SK-MEL-5 (cell line): ENCODE results near the gene PRELID1. TPM values are rescaled to one million over a fixed set of nuclear protein-coding genes. Genes with fewer than 3 reads are reported as not detected.
A peak's percentile ranks its signal among the peaks of the same experiment; 100 is the strongest.
"Not testable (repeated sequence)": the region's sequence is repeated elsewhere in the genome, so short reads cannot be mapped to it uniquely, and the experiment has no call there.

Experiments
- DNase-seq: peaks from one replicate; pipeline ENCODE4 v3.0.0-alpha.2; 2016; ENCODE audit warnings: low read depth, low spot score
- in situ Hi-C: cut with HindIII; loops from 2 replicates; pipeline ENCODE4 v1.10.0; 2016; ENCODE audit warnings: low sequenced_read_pairs, high pct_unique_total_duplicates, low pct_unique_long_range_greater_than_20kb
- total RNA-seq: library from RNA; depleted of rRNA; stranded (reverse); fragments of >200 nt; shearing (Covaris generic); gene quantifications from 2 replicates; pipeline ENCODE4 v1.2.3, GENCODE V29; 2014

The PRELID1 gene
- total RNA-seq, 1 experiment from 2014 or later, result 221 TPM

DNA sequence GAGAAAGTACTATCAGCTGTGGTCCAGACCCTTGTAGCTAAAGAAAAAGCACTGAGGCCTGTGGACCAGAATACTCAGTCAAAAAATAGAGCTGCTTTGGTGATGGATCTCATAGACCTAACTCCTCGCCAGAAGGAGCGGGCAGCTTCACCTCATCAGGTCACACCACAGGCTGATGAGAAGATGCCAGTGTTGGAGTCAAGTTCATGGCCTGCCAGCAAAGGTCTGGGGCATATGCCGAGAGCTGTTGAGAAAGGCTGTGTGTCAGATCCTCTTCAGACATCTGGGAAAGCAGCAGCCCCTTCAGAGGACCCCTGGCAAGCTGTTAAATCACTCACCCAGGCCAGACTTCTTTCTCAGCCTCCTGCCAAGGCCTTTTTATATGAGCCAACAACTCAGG is 9.0 kb upstream of the PRELID1 start:
- in situ Hi-C loops, result no loop called here
- no peak for DNase-seq

DNA sequence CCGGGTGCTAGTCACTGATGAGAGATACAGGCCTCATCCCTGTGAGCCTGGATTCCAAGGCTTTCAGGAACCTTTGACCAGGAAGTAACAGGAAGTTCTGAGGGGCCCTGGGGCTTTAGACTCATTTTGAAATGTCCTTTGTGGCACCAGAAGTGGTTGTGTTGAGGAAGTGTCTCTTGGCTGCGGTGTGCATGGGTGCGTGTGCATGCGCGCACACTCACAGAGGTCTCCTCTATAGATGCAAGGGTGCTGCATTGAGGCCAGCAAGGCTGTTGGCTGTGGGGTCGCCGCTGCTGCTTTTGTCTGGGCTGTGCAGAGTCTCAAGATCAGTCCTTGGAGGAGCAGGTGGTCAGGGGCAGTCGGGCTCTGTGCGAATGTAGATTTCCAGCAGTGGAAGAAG is 7.7 kb upstream of the PRELID1 start:
- in situ Hi-C loops, result no loop called here
- no peak for DNase-seq

DNA sequence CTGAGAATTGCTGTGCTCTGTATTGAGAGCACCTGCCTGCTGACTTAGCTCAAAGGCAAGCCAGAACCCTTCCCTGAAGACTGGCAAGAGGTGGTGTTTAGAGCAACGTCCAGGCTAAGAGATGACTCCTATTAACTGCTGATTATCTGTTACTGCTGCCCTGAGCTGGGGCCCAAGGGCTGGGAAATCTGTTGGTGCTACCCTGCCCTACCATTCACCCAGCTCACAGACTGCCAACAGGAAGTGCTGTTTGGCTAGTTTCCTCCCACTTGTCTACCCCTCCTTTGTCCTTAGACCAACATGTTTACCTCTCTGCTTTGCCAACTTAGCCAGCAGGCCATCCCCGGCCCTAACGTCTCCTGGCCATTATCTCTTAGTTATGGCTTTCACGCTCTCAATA is 7.0 kb upstream of the PRELID1 start:
- DNase-seq, result no peak

DNA sequence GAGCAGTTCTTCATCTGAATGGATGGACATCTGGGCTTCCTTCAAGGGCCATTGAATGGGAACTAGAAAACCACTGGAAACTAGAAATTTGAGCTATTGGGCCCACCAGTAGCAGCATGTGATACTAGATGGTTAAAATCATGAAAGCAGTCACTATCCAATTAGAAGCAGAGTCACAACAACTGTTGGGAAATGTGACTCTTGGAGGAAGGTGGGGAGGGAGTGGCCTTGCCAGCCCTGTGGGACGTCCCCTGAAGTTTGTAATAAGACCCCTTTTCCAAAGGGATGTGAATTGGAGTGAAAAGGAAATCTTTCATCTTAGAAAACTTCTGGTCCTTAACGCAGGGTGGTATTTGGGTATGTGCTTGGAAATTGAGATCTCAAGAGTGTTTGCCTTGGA is 5.7 kb upstream of the PRELID1 start:
- no peak for DNase-seq
- in situ Hi-C loops, result no loop called here

More for the DNA sequence above, 7.0 kb upstream of the PRELID1 start:
- in situ Hi-C loops, result no loop called here

DNA sequence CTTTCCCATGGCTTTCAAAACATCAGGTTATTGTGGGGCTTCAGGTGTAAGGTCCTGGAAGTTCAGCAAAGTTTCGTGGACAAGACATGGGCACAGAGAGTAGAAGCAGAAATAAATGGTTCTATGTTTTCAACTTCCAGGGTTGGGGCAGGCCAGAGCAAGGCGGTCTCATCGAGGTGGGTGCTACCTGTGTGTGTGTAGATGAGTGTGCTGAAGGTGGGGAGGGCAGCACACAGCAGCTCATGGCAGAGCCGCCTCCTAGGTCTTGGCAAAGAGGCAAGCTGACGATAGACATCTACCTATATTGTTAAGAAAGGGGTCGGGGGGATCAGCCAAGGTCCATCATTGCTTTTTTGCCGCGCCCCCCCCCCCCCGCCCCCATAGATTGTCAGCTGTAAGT is 3.9 kb upstream of the PRELID1 start:
- in situ Hi-C loops, result no loop called here
- DNase-seq, result no peak

DNA sequence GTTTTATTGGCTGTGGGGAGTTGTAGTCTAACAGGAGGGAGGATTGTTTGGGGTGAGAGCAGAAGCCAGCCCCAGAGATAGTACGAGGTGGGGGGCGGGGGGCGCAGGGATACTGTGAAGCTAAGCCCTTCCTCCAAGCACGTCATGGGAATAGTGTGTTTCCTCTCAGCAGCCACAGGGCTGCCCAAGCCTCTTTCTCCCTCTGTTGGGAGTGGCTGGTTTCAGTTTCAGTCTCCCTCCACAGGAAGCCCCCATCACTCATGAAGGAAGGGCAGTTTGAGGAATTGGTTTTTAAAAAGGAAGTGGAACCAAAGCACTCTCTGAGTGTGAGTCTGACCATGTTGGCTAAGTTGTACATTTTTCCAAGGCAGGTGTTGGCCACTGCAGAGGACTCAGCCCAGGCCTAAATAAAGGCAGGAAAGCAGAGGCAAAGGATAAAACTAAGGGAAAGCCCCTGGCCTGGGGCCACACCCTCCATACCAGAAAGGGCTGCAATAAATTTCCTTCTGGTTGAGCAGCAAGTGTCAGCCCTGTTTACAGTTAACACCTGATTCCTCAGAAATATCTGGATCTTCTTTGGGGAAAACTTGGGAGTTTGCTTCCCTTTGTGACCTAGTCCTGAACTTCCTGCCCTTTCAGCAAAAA is 3.2 kb upstream of the PRELID1 start:
- in situ Hi-C loops, result no loop called here
- peak; percentile 64 for DNase-seq

DNA sequence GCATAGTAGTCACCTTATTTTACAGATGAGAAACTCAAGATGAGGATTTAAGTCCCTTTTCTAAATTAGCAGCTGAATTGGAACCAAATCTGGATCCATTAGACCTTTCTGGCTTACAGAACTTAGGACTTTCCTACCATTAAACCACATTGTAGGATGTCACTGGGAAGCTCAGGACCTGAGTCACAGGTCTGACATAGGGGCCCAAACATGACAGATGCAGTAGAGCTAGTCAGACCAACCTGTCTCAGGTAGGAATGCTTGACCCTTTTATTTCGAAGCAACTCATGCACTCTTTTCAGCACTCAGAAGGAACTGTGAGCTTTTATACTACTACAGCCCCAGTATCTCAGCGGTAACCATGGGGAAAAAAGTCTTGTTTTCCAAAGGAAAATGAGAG is 2.6 kb upstream of the PRELID1 start:
- in situ Hi-C loops, result no loop called here
- no peak for DNase-seq

DNA sequence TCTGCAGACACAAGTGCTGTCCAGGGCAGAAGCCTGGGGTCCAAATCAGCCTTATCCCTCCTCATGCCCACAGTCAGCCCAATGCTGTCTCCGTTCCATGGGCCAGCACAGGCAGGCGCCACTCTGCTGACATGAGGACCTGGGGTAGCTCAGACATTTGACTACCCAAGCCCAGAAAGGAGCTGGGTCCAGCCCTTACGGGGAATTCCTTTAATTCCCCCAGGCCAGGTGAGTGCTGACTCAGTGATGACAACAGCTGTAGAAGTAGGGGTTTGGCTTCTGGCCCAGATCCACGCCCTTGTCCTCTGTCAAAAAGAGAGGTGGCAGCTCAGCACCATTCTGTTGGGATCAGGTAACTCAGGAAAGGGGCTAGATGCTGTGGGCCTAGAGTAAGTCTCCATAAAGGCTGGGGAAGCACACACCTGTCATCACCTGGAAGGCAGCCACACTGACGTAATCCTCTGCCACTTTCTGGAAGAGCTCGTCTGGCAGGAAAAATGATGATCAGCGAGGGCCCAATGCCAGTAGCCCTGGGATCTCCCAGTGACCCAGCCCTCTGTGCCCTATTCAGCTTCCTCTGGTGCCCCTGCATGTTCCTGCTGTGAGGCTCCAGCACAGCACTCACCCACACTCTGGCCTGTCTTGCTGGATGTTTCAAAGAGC is 2.0 kb upstream of the PRELID1 start:
- in situ Hi-C loops, result no loop called here
- DNase-seq, result no peak

DNA sequence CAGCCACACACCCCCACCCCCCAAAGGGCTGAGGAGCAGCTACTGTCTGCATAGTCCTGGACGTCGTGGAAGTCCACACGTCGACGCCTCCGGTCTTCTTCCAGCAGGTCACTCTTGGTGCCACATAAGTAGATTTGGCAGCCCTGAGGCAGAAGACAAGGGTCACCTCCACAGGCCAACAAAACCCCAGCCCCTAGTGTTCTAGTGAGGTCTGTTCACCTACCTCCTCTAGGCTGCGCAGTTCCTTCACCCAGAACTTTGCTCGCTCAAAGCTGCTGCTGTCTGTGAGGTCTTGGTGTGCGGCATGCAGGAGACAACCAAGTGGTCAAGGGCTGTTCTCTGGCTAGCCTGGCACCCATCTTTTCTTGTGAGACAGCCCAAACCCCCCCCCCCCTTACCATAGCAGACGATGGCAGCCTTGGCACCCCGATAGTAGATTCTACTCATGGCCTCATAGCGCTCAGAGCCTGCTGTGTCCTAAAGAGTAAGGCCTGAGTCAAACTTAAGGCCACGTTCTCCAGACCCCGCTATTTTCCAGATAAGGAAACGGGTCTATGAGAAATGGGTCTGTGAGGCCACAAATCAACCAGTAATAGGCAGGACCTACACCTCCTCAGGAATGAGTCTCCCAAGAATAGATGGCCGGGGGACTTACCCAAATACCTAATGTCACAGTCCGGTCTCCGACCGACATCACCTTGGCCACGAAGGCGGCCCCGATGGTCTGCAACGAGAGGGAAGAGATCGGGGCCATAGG is 1.1 kb upstream of the PRELID1 start:
- peak; percentile 34 for DNase-seq
- in situ Hi-C loops, result no loop called here

DNA sequence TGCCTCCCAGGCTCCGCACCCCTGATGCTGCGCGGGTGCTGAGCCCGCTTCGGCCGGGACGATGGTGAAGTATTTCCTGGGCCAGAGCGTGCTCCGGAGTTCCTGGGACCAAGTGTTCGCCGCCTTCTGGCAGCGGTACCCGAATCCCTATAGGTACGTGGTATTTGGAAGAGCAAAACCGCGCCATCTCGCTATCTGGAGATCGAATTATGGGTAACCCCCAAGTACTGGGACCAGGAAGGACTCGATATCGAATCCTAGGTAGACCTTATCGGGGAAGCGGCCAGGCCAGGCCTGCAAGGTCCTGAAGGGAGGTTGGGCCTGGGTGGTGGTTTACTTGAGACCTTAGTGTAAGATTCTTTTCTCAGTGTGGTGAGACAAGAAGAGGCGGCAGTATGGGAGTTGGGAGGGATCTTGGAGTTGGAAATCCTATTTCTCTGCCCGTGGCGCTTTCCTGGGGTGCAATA is 359 bp downstream of the PRELID1 start:
- DNase-seq, result no peak

DNA sequence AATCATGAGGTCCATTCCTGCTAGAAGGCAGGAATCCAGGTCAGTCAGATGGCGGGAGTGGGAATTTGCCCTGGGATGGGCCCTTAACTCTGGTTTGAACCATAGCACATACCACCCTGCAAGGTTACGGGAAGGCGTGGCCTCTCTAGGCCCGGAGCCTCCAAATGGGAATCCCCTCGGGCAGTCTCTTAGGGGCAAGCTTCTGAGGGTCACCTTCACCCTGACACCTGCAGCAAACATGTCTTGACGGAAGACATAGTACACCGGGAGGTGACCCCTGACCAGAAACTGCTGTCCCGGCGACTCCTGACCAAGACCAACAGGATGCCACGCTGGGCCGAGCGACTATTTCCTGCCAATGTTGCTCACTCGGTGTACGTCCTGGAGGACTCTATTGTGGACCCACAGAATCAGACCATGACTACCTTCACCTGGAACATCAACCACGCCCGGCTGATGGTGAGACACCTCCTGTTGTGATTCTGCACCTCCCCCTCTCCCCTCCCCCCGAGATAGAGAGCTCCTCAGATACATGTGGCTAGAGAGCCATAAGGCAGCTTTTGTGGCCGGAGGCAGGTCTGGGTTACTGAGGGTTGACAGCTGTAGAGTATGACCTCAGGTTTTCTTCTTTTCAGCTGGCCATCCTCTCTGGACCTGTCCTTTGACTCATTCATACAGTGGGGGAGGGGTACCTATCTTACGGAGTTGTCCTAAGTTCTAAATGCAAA is 957 bp downstream of the PRELID1 start:
- DNase-seq, result no peak
- in situ Hi-C loops, result no loop called here

More for the DNA sequence above, 359 bp downstream of the PRELID1 start:
- in situ Hi-C loops, result no loop called here

DNA sequence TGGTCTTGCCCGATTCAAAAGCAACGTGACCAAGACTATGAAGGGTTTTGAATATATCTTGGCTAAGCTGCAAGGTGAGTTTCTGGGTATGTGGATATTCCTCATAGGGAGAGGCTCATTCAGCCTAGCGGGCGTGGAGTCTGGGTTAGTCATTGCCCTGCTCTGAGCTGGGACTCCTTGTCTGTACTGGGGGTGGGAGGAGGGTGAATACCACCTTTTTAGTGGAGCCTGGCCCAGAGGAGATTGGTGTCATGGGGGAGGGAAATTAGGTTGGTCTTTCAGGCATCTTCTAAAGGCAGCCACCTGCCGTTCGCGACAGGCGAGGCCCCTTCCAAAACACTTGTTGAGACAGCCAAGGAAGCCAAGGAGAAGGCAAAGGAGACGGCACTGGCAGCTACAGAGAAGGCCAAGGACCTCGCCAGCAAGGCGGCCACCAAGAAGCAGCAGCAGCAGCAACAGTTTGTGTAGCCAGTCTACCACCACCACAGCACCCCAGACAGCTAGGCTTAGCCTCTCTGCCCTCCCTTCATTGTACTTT is 2.6 kb downstream of the PRELID1 start:
- in situ Hi-C loops, DNase-seq: not testable (repeated sequence)

DNA sequence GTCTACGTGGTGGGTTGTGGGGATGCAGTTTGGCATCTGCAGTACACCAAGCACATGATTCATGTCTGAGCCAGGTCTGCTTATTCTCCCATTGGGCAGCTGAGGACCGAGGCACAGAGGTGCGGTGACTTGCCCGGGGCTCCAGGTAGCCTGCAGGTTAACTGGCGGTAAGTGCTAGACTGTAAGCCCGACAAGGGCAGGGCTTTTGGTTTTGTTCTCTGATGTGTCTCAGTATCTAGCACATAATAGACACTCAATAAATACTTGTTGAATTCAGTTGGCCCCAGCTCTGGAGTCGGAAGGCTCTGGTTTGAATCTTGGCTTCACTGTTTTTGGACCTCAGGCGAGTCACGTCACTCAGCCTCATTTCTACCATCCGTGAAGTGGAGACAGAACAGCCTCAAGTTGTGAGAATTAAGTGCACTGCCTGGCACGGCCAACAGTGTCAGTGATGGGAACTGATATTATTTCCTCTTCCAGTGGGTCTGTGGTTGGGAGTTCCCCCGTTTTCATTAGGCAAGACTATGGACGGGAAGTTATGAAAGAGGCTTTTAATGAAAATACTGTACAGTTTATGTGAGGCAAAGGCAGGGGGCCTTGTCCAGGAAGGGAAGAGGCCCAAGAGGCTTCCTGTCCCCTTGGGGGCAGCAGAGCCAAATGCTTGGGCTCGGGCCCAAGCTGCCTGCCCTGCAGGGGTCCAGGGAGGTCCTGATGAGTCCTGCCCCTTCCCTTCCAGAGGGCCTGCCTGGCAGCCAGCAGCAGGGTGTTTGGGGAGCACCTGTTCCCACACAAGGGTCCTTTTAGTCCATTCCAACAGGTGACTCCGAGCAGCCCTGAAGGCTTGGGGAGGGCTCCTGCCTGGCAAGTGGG is 3.3 kb downstream of the PRELID1 start:
- DNase-seq, result peak; percentile 22

DNA sequence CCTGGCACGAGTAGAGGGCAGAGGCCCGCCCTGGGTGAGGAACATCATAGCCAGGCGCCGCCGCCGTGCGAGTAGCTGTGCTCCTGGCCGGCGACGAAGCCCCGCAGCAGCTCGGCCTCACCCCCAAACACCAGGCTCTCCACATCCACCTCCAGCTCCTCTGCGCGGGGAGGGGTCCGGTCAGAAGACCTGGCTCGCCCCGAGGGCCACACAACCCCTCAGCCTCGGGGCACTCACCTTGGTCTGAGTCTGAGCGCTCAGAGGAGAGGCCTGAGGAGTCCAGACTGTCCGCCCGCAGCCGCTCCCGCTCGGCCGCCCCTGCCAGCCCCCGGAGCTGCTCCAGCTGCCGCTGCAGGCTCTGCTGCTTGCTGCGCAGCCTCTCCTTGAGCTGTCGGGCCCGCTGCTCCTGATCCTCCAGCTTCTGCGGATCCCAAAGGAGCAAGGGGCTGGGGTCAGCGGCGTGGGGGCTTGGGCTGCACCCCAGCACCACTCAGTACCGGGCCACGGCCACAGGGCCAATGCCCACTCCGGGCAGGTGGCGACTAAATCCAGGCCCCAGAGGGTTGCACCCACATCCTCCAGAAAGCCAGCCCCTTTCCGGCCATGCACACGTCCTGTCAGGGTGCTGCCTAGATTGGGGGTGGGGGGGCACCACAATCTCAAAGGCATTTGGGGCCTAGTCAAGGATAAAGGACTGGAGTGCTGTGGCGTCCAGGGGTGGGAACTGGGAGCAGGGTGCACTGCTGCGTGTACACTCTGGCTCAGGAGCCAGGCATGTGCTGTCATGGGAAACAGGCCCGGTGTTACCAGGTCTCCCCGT is 4.2 kb downstream of the PRELID1 start:
- no peak for DNase-seq
- in situ Hi-C loops, result no loop called here

More for the DNA sequence above, 3.3 kb downstream of the PRELID1 start:
- in situ Hi-C loops, result no loop called here

DNA sequence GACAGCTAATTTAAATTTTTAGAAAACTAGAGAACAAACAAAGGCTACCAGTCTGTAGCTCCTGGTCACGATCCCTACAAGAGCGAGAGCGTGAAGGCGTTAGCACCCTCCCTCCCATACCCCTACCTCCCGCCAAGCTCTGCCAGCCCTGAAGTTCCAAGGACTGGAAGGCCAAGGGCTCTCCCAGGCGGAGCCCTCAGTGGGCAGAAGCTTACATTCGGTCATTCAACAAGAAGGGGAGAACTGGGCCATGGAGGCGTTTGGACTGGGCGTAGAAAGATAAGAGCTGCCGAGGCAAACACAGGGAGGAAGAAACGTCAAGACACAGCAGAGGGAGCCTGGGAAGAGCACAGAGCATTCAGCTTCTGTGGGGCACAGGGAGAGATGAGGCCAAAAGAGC is 5.1 kb downstream of the PRELID1 start:
- in situ Hi-C loops, result no loop called here
- no peak for DNase-seq
